A549 (cell line): ENCODE measurements around the gene PRKAR1B. TPM values are rescaled to one million over a fixed set of nuclear protein-coding genes. Genes with fewer than 3 reads are reported as not detected.

Source experiments
- ATAC-seq, 2 experiments: fragments of 200-7000 bp in 1 of 2; fragments of >200 bp in 1 of 2; cut with Nextera tagmentation in 1 of 2; cut with Tn5 transposase in 1 of 2; 3 replicates each; pipeline versions ENCODE4 v1.8.0 to v1.9.1; 2018 to 2020; ENCODE audit warnings: mild to moderate bottlenecking in 1 of 2, moderate library complexity in 1 of 2
- CTCF ChIA-PET: fragments of 300-600 bp; sonication (Branson Sonifier 250); formaldehyde crosslinking; extraction: SDS; loops from one replicate; lab custom pipeline; 2021; ENCODE audit warnings: antibody characterized with exemption, inconsistent platforms; lab: Yijun Ruan, JAX
- POLR2A ChIA-PET: fragments of 350-600 bp; formaldehyde crosslinking; extraction: SDS; loops from one replicate; lab custom pipeline; 2021; ENCODE audit warnings: antibody characterized with exemption, inconsistent platforms; lab: Yijun Ruan, JAX
- DNase-seq, 2 experiments: peaks; one replicate each; pipeline versions ENCODE4 v3.0.0 to v3.0.0-alpha.2; 2011 to 2016; ENCODE audit warnings: low read depth in 1 of 2, low spot score in 1 of 2
- FAIRE-seq: peaks from 2 replicates; lab custom pipeline; 2011; peaks lifted over from hg19 to GRCh38; lab: Jason Lieb, UNC
- H3K27ac ChIP-seq, 2 experiments: fragments of >200 bp; sonication (Bioruptor Twin); formaldehyde crosslinking; 3 replicates each; pipeline ENCODE4 v1.5.1; 2016 to 2017
- H3K4me1 ChIP-seq: fragments of >200 bp; sonication (Bioruptor Twin); formaldehyde crosslinking; 3 replicates; pipeline ENCODE4 v1.6.1; 2016
- H3K4me2 ChIP-seq: fragments of >200 bp; sonication (Bioruptor Twin); formaldehyde crosslinking; 3 replicates; pipeline ENCODE4 v1.6.1; 2016
- H3K4me3 ChIP-seq: fragments of >200 bp; sonication (Bioruptor Twin); formaldehyde crosslinking; 3 replicates; pipeline ENCODE4 v1.5.1; 2016
- H3K9me3 ChIP-seq: fragments of >200 bp; sonication (Bioruptor Twin); formaldehyde crosslinking; 3 replicates; pipeline ENCODE4 v1.6.1; 2016
- BCL3 ChIP-seq: fragments of >200 bp; sonication (Bioruptor Twin); formaldehyde crosslinking; IDR thresholded peaks from 3 replicates; pipeline ENCODE4 v1.6.1; 2016
- CBX2 ChIP-seq: fragments of 200-600 bp; sonication (generic); IDR thresholded peaks from 2 replicates; pipeline ENCODE4 v1.6.1; 2016; ENCODE audit warnings: low read depth, mild to moderate bottlenecking, borderline replicate concordance
- CBX8 ChIP-seq: fragments of 200-600 bp; sonication (generic); IDR thresholded peaks from 2 replicates; pipeline ENCODE4 v1.6.1; 2016
- CTCF ChIP-seq: fragments of >200 bp; sonication (Bioruptor Twin); formaldehyde crosslinking; IDR thresholded peaks from 3 replicates; pipeline ENCODE4 v1.5.1; 2016
- EHMT2 ChIP-seq: fragments of 200-600 bp; sonication (generic); IDR thresholded peaks from 2 replicates; pipeline ENCODE4 v1.6.1; 2016; ENCODE audit warnings: antibody characterized with exemption, low read depth, mild to moderate bottlenecking, moderate library complexity
- ELK1 ChIP-seq: fragments of 150-350 bp; IDR thresholded peaks from 2 replicates; pipeline ENCODE4 v1.6.1; 2014; ENCODE audit warnings: low read depth, mild to moderate bottlenecking, low read length
- FOSL2 ChIP-seq, 2 experiments: fragments of 450-650 bp in 1 of 2; fragments of >200 bp in 1 of 2; sonication (Bioruptor Twin) in 1 of 2; formaldehyde crosslinking; IDR thresholded peaks; 2 replicates each; pipeline versions ENCODE4 v1.5.0 to v1.6.1; 2016 to 2020; ENCODE audit warnings: mild to moderate bottlenecking in 1 of 2, moderate library complexity in 1 of 2
- HDAC2 ChIP-seq: fragments of 200-600 bp; sonication (generic); IDR thresholded peaks from 2 replicates; pipeline ENCODE4 v1.6.1; 2016
- HES2 ChIP-seq: fragments of >200 bp; sonication (Bioruptor Twin); formaldehyde crosslinking; IDR thresholded peaks from 2 replicates; pipeline ENCODE4 v1.6.1; 2016
- HEYL ChIP-seq: fragments of 250-450 bp; sonication (Bioruptor Pico); IDR thresholded peaks from 2 replicates; pipeline ENCODE4 v1.8.0; 2021; ENCODE audit warnings: mild to moderate bottlenecking, moderate library complexity
- HOXB5 ChIP-seq: fragments of 250-450 bp; sonication (Bioruptor Pico); IDR thresholded peaks from 2 replicates; pipeline ENCODE4 v1.5.0; 2020; ENCODE audit warnings: mild to moderate bottlenecking, moderate library complexity
- JUN ChIP-seq, 2 experiments: fragments of >200 bp; sonication (Bioruptor Twin); formaldehyde crosslinking; IDR thresholded peaks; 2 replicates in 1 of 2; 3 replicates in 1 of 2; pipeline ENCODE4 v1.6.1; 2016 to 2017
- MAZ ChIP-seq: fragments of 150-350 bp; IDR thresholded peaks from 2 replicates; pipeline ENCODE4 v1.6.1; 2014; ENCODE audit warnings: antibody characterized with exemption, low read depth, low read length, borderline replicate concordance
- NPAS2 ChIP-seq: fragments of 250-450 bp; sonication (Bioruptor Pico); IDR thresholded peaks from 2 replicates; pipeline ENCODE4 v1.8.0; 2022; ENCODE audit warnings: mild to moderate bottlenecking, moderate library complexity, borderline replicate concordance
- PHF8 ChIP-seq: fragments of 200-600 bp; sonication (generic); IDR thresholded peaks from 2 replicates; pipeline ENCODE4 v1.6.1; 2016; ENCODE audit warnings: low read depth, mild to moderate bottlenecking, antibody characterized with exemption, moderate library complexity, borderline replicate concordance
- POLR2A ChIP-seq: IDR thresholded peaks from 2 replicates; pipeline ENCODE4 v1.6.1; 2012; ENCODE audit warnings: mild to moderate bottlenecking, low read length
- POLR2AphosphoS2 ChIP-seq: conservative IDR thresholded peaks from 2 replicates; pipeline ENCODE4 v1.6.1; 2012; ENCODE audit warnings: low read length, improper control_type of control experiment, inconsistent platforms
- RCOR1 ChIP-seq: fragments of 150-350 bp; IDR thresholded peaks from 2 replicates; pipeline ENCODE4 v1.6.1; 2014; ENCODE audit warnings: antibody characterized with exemption, low read length, low read depth
- RFX5 ChIP-seq: fragments of 450-650 bp; IDR thresholded peaks from 2 replicates; pipeline ENCODE4 v1.7.1; 2014; ENCODE audit warnings: antibody characterized with exemption, mild to moderate bottlenecking, moderate library complexity
- RNF2 ChIP-seq: fragments of 200-600 bp; sonication (generic); IDR thresholded peaks from 2 replicates; pipeline ENCODE4 v1.6.1; 2016; ENCODE audit warnings: low read depth, mild to moderate bottlenecking, antibody characterized with exemption, moderate library complexity, borderline replicate concordance
- TP53 ChIP-seq: fragments of 250-450 bp; sonication (Bioruptor Pico); IDR thresholded peaks from 2 replicates; pipeline ENCODE4 v1.5.0; 2021; ENCODE audit warnings: mild to moderate bottlenecking, moderate library complexity
- USF2 ChIP-seq: fragments of 450-650 bp; IDR thresholded peaks from 2 replicates; pipeline ENCODE4 v1.6.1; 2014; ENCODE audit warnings: antibody characterized with exemption
- ZFP36 ChIP-seq: fragments of 450-650 bp; IDR thresholded peaks from 2 replicates; pipeline ENCODE4 v1.6.1; 2014; ENCODE audit warnings: borderline replicate concordance; ENCODE audit not compliant: partially characterized antibody
- WGBS: methylation state at CpG from one replicate; pipeline ENCODE4 v1.1.6; 2017; ENCODE audit errors: missing lambda C conversion rate; 5-methylcytosine and 5-hydroxymethylcytosine counted together
- polyA plus RNA-seq, 4 experiments: library from polyadenylated mRNA; depleted of rRNA in 3 of 4; stranded (reverse); fragments of >200 nt; fragmentation: RNase III in 1 of 4; extraction: RNeasy Plus Mini Kit Qiagen cat#74134 plus additional on column Dnase treatment in 1 of 4; gene quantifications; 2 replicates in 3 of 4; 3 replicates in 1 of 4; pipeline ENCODE4 v1.2.3, GENCODE V29; 2011 to 2017

Gene PRKAR1B
- polyA plus RNA-seq, 2 of the 4 experiments (the other 2 are of a cell fraction) = 10.1 to 33.7 TPM

- ATAC-seq (no peak), DNase-seq (no peak), FAIRE-seq (no peak)
- peaks cover 13% of the 10 kb centered on the region; the same call in 2 of the 3 replicates for H3K4me1 ChIP-seq
- CTCF ChIA-PET = interaction anchor here (1.1 to 1.6 kb wide), 3 partner anchors 8 to 396 kb away, joined by 3 to 5 read pairs (median 4); no protein-coding TSS in a partner anchor
- H3K27ac ChIP-seq = peak overlapping the region in 1 of 2 experiments; percentile 98; a peak in 3 of 6 replicates
- no peak overlapping the region for H3K4me3 ChIP-seq
- POLR2A ChIA-PET = no interaction called here
- no peak for TF ChIP-seq ELK1
- WGBS = 93% methylated on average over 9 of the region's 9 CpGs
- H3K4me2 ChIP-seq = peak overlapping the region; percentile 84
- H3K9me3 ChIP-seq = peaks cover 25% of the 10 kb centered on the region
Measured at GRCh38 chr7:728602-729001, 1.5 kb upstream of the PRKAR1B start.

GRCh38 chr7:727806-728460 lies 852 bp upstream of the PRKAR1B start:
- DNase-seq = no peak
- Histone ChIP-seq H3K4me2 (peak overlapping the region; percentile 84), H3K27ac (peak overlapping the region; percentile 91 to 98), H3K4me1 (peaks cover 13% of the 10 kb centered on the region; the same call in 2 of the 3 replicates), H3K4me3 (peak overlapping the region; percentile 85), H3K9me3 (peaks cover 31% of the 10 kb centered on the region)
- no peak for ATAC-seq
- POLR2A ChIA-PET = no interaction called here
- no peak for FAIRE-seq
- 61% methylated on average over 19 of the region's 21 CpGs for WGBS
- TF ChIP-seq HDAC2 = no peak
- TF ChIP-seq FOSL2 (IDR thresholded peaks at IDR 0.05) = no peak
- no peak for TF ChIP-seq FOSL2 (CRISPR knock-in tag; IDR thresholded peaks at IDR 0.05)
- no peak for TF ChIP-seq RNF2
- CTCF ChIA-PET = interaction anchor here (1.1 to 1.6 kb wide), 2 partner anchors 9 to 395 kb away, joined by 4 to 5 read pairs; no protein-coding TSS in a partner anchor

- Histone ChIP-seq H3K4me2 (peak overlapping the region; percentile 84), H3K9me3 (peaks cover 42% of the 10 kb centered on the region)
- 0% methylated on average over 3 of the region's 39 CpGs for WGBS
Measured at GRCh38 chr7:726854-727103, 302 bp downstream of the PRKAR1B start.

GRCh38 chr7:726084-726853 lies 812 bp downstream of the PRKAR1B start, which contains the start of gene DNAAF5:
Gene DNAAF5 (plus strand): TSS chr7:726699. CDS start chr7:726721, 22 bp downstream.
- Histone ChIP-seq H3K4me3 (peak within 1 kb of the TSS; percentile 85), H3K4me1 (peaks cover 8% of the 10 kb centered on the region; the same call in 2 of the 3 replicates), H3K9me3 (peaks cover 47% of the 10 kb centered on the region), H3K4me2 (peak within 1 kb of the TSS; percentile 84), H3K27ac (peak within 1 kb of the TSS; percentile 91 to 98)
- ChIA-PET POLR2A (no interaction called here), CTCF (no interaction called here)
- DNase-seq = peak; percentile 81 to 93
- FAIRE-seq = no peak
- ATAC-seq = peak; percentile 90 to 92
- 37% methylated on average over 9 of the region's 56 CpGs for WGBS
- TF ChIP-seq RFX5 (peak; percentile 65; the same call in 1 of the 2 replicates), RCOR1 (no peak), HEYL (CRISPR knock-in tag) (no peak), PHF8 (peak; percentile 89; the same call in 1 of the 2 replicates), CBX8 (no peak), HOXB5 (peak; percentile 80; the same call in 1 of the 2 replicates), BCL3 (peak; percentile 42; the same call in 1 of the 3 replicates), POLR2AphosphoS2 (no peak), EHMT2 (no peak), NPAS2 (no peak; the same call in 1 of the 2 replicates), POLR2A (peak; percentile 54), MAZ (0 out of 2 replicates have a peak, but pooled peaks have one; percentile 26), USF2 (peak; percentile 75), HES2 (no peak), CBX2 (no peak), CTCF (no peak), ZFP36 (no peak)

More at GRCh38 chr7:726854-727103, 302 bp downstream of the PRKAR1B start:
- ATAC-seq (peak; percentile 22 to 33; a peak in 4 of 6 replicates), DNase-seq (no peak), FAIRE-seq (no peak)
- ChIA-PET CTCF (no interaction called here), POLR2A (no interaction called here)
- H3K4me3 ChIP-seq = peak overlapping the region; percentile 85
- H3K4me1 ChIP-seq = peaks cover 9% of the 10 kb centered on the region; the same call in 2 of the 3 replicates
- peak overlapping the region; percentile 91 to 98 for H3K27ac ChIP-seq
- TF ChIP-seq JUN (IDR thresholded peaks at IDR 0.05) (peak; percentile 1 to 11; a peak in 2 of 5 replicates), TP53 (CRISPR knock-in tag) (no peak)
